Left ventricle myocardium superior (tissue), 1 donor: Measurements from ENCODE around the gene YARS1. TPM values are rescaled to one million over a fixed set of nuclear protein-coding genes. Genes with fewer than 3 reads are reported as not detected.

ENCODE experiments used
- ATAC-seq: fragments of 200-7000 bp; cut with Tn5 transposase; one replicate; pipeline ENCODE4 v1.9.1; 2020; ENCODE audit warnings: mild to moderate bottlenecking, moderate library complexity
- DNase-seq: peaks from one replicate; pipeline ENCODE4 v3.0.0-alpha.2; 2020
- intact Hi-C: fragments of 100-400 bp; cut with micrococcal nuclease; formaldehyde crosslinking; loops from one replicate; pipeline ENCODE4 v1.11.0; 2022
- total RNA-seq: library from RNA; stranded (reverse); fragmentation: NEBNext Ultra II Directional; extraction: Animal tissue kit (Norgen Biotek cat#: 25700); gene quantifications from one replicate; pipeline ENCODE4 v1.2.1, GENCODE V29; 2021
- donor health status: DM: no; HTN: yes; CAD: no; lungs with severe emphysema.

YARS1 gene
- total RNA-seq, 1 donor from 2014 or later = 32.3 TPM

DNA sequence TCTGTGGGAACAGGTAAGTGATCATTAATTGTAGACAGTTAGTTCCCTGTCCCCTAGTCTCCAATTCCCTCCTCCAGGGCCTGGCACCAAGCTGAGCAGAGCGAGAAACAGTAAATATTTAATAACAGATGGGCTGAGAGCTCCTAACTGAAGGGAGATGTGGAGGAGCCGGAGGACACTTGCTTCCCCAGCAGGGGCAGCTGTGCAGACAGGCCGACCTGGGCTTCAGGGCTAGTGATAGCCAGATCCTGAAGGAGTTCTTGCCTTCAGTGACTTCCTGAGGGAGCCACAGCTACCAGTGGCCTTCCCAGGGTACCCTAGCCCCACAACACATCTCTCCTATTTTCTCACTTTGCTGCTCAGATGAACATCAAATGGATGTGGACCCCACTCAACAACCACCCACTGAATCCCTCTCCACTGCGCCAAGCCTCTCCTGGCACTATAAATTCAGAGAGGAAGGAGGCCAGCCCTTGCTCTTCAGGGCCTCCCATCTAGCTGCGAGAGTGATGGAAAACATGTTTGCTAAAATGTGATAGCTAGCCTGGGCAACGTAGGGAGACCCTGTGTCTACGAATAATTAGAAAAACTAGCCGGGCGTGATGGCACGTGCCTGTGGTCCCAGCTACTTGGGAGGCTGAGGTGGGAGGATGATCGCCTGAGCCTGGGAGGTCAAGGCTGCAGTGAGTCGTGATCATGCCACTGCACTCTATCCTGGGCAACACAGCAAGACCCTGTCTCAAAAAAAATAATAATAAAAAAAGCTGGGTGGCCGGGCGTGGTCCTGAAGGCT is 87.7 kb downstream of the YARS1 start:
- ATAC-seq = no peak
- intact Hi-C loops = no loop called here
- no peak for DNase-seq

DNA sequence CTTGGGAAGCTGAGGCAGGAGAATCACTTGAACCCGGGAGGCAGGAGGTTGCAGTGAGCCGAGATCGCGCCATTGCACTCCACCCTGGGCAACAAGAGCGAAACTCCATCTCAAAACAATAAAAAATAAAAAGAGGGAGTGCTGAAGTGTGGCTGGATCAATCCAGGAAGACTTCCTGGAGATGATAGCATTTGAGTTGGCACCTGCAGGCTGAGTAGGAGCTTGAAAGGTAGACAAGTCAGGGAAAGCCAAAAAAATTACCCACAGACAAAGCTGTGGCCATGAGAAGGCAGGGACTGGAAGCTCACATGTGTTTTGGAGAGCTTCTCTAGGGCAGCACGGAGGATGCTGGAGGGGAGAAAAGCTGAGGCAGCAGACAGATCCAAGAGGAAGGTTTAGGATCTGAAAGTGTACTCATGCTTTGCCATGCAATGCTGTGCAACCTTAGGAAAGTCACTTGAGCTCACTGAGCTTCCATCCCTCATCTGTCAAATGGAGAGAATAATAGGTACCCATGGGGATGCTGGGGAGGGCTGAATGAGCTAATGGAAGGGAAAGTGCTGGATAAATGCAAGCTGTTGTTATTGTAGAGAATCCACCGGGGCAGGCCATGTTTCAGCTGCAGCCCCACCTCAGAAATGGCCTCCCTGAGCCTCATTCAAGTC is 88.6 kb downstream of the YARS1 start:
- intact Hi-C loops = no loop called here
- DNase-seq = no peak
- ATAC-seq = no peak

GRCh38 chr1:32727876-32728275 is 89.3 kb downstream of the YARS1 start:
- ATAC-seq = no peak
- DNase-seq = no peak
- intact Hi-C loops = no loop called here

- intact Hi-C loops = no loop called here
- DNase-seq = no peak
- ATAC-seq = no peak
Observed at GRCh38 chr1:32725615-32725982, 91.6 kb downstream of the YARS1 start.

Other genes starting within 250 kb of the YARS1 start
- 34.5 TPM for gene ZBTB8OS, start 166.8 kb downstream of the YARS1 start, total RNA-seq
- 98.9 TPM for gene RBBP4, start 166.2 kb downstream of the YARS1 start, total RNA-seq
- 12.2 TPM for gene SYNC, start 114.6 kb downstream of the YARS1 start, total RNA-seq
- gene S100PBP, start 295 bp upstream of the YARS1 start, total RNA-seq = 15.7 TPM
- gene FNDC5, start 53.6 kb upstream of the YARS1 start, total RNA-seq = 156 TPM
- not detected for gene HPCA, start 69.1 kb upstream of the YARS1 start, total RNA-seq
- 6.7 TPM for gene TMEM54, start 84.0 kb upstream of the YARS1 start, total RNA-seq
- 13.3 TPM for gene RNF19B, start 147.5 kb upstream of the YARS1 start, total RNA-seq
- gene AK2, start 219.5 kb upstream of the YARS1 start, total RNA-seq = 121 TPM